ENCODE measurements around the gene GJD2. TPM values are rescaled to one million over a fixed set of nuclear protein-coding genes. Genes with fewer than 3 reads are reported as not detected.

The GJD2 gene
- total and polyA plus RNA-seq, 2 of the 13 experiments (the other 11 are each of a cell fraction or from before 2014, with no cell fraction given), result not detected

- no peak for TF ChIP-seq ZNF784 (CRISPR knock-in tag; IDR thresholded peaks at IDR 0.05; ENCODE audit: borderline replicate concordance)
Measured at GRCh38 chr15:34802371-34802770, 47.6 kb upstream of the GJD2 start (continued).

DNA sequence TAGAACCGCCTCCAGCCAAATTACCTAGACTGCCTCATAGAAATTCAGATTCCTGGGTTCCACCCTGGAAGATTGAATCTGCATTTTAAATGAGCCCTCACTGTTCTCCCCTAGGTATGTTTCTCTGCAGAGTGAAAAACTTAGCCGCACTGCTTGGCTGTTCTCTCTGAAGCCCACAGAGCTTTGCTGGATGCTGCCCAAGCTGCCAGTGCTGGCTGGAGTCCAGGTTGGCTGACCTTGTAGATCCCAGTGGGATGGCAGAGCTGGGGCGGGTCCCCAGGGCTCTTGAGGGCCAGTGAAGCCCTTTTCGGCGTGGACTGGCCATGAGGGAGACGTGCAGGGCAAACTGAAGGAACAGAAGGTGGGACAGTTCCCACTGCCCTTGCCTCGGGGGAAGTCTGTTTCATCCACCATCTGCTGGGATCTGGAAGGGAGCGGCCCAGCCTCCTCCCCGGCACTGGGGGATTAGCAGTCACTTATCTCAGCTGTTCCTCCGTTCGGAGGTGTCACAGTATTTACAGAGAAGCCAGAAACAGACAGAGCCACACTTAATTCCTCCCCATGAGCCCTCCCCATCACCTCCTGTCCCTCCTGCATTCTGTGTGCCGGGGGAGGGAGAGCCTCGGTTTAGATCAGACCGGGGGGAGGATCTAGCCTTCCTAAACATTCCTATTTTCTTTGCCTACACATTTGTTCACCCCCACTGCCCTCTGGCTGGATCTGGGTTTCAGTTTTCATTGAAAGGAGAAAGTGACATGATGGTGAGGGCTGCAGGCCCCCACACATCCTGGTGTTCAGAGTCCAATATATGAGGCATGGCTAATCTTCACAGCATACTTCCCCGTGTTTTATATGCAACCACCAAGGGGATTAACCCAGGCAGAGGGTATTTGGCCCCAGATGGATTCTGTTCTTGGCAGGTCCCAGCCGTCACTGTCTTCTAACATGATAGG, 44.6 kb upstream of the GJD2 start:
- Histone ChIP-seq H3K79me2 (ENCODE audit: insufficient read depth, low read length) (no peaks in the 10 kb centered on the region), H3K36me3 (replicated peaks in 1 of 2; ENCODE audit: control insufficient read depth in 1 of 2, insufficient read depth in 2 of 2, low read length in 2 of 2) (no peaks in the 10 kb centered on the region), H3K9ac (ENCODE audit: insufficient read depth, low read depth, low read length) (no peak overlapping the region), H3K9me3 (ENCODE audit: low read length) (no peaks in the 10 kb centered on the region), H3K4me1 (ENCODE audit: insufficient read depth, low read length) (0 out of 2 replicates have a peak, but pooled peaks cover 8% of the 10 kb centered on the region), H3K27me3 (ENCODE audit: control insufficient read depth in 1 of 2, insufficient read depth in 2 of 2, low read length in 2 of 2) (peaks cover 0 to 50% of the 10 kb centered on the region in 2 experiments; a peak in 2 of 5 replicates), H3K4me3 (replicated peaks in 1 of 3; ENCODE audit: insufficient read depth in 1 of 3, low read depth in 2 of 3, low read length in 3 of 3) (no peak overlapping the region), H3K4me2 (ENCODE audit: low read depth, low read length) (no peak overlapping the region), H2AFZ (ENCODE audit: low read length) (no peak overlapping the region), H4K20me1 (ENCODE audit: insufficient read depth, low read length) (no peaks in the 10 kb centered on the region), H3K27ac (ENCODE audit: extremely low read length, insufficient read depth, low read length) (no peak overlapping the region)
- POLR2A ChIA-PET, result no interaction called here
- BruUV-seq (replicated peaks), result no TSS peak
- CTCF ChIA-PET (ENCODE audit: low intra/inter-chr PET ratio, low total read pairs), result no interaction called here
- in situ Hi-C loops (cut with HindIII; ENCODE audit: extremely low pct_ligation_motif_present, low pct_unique_long_range_greater_than_20kb) (no loop called here), intact Hi-C loops (cut with micrococcal nuclease; ENCODE audit: unreplicated experiment) (no loop called here)
- no peak for FAIRE-seq
- TF ChIP-seq SMAD1 (CRISPR knock-in tag; IDR thresholded peaks at IDR 0.05; ENCODE audit: borderline replicate concordance, low read depth) (no peak), ZNF678 (CRISPR knock-in tag; IDR thresholded peaks at IDR 0.05) (no peak), ZNF136 (CRISPR knock-in tag; IDR thresholded peaks at IDR 0.05; ENCODE audit: low read depth) (no peak), KDM5B (CRISPR knock-in tag; IDR thresholded peaks at IDR 0.05; ENCODE audit: borderline replicate concordance) (no peak)
- no peak for DNase-seq (ENCODE audit: low spot score)
- ATAC-seq, result peak; percentile 16; the same call in 1 of the 3 replicates
- 5% methylated on average over 7 of the region's 16 CpGs for WGBS (ENCODE audit: low lambda C conversion rate)
